ENCODE measurements around the gene TMEM219. TPM values are rescaled to one million over a fixed set of nuclear protein-coding genes. Genes with fewer than 3 reads are reported as not detected.

Gene TMEM219
- total and polyA plus RNA-seq, 9 of the 15 experiments (the other 6 are each of a cell fraction or from before 2014, with no cell fraction given), result 35.3 to 62.8 (median 55.5) TPM

DNA sequence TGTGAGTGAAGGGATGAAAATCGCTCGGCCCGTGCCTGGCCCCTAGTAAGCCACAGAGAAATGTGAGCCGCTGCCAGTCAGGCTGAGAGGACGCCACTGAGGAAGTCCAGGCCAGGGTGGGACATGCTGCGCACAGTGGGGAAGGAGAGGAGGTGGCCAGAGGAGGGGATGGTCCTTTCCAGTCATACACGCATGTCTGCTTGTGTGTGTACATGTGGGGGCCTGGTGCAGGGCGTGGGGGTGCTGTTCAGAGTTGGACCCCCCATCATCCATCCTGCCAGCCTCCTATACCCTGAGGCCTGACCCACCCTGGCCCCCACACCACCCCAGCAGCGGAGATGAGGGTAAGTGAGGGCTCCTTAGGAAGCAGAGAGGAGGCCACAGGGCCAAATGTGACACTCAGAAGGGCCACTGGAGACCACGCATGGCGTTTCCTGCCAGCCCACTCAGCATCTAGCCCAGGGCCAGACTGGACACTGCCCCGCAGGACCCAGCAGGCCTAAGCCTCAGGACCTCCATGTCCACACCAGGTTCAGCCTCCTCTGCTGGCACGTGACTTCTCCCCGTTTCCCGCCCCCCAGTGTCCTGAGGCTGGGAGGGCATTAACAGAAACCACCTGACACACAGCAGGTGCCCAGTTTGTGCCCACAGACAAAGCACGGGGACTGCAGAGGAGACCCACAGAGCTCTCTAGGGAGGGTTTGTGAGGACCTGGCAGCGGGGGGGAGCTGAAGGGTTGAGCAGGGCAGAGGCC lies 42.0 kb downstream of the TMEM219 start:
- H3K79me2 ChIP-seq (ENCODE audit: control insufficient read depth, insufficient read depth, low read length), result no peaks in the 10 kb centered on the region
- no peaks in the 10 kb centered on the region for H3K9me1 ChIP-seq (ENCODE audit: control insufficient read depth, insufficient read depth, low read length)
- peaks cover 0 to 58% of the 10 kb centered on the region in 2 experiments; a peak in 2 of 5 replicates for H3K4me1 ChIP-seq (replicated peaks in 1 of 2; ENCODE audit: control insufficient read depth in 2 of 2, insufficient read depth in 2 of 2, low read length in 2 of 2)
- H3K9ac ChIP-seq (ENCODE audit: insufficient read depth in 1 of 2, low read depth in 2 of 2, low read length in 2 of 2), result peak overlapping the region in 1 of 2 experiments; percentile 71; a peak in 2 of 4 replicates
- H3K4me3 ChIP-seq, result no peak overlapping the region
- H2AFZ ChIP-seq (ENCODE audit: low read depth, low read length), result no peak overlapping the region
- DNase-seq (ENCODE audit: extremely low read depth in 1 of 4, low spot score in 3 of 4) (no peak), FAIRE-seq (no peak), ATAC-seq (no peak)
- 77% methylated on average over 16 of the region's 17 CpGs for WGBS (ENCODE audit: insufficient coverage, low coverage, missing lambda C conversion rate)
- in situ Hi-C loops (cut with MboI) (no loop called here), intact Hi-C loops (cut with micrococcal nuclease) (no loop called here)
- H3K27me3 ChIP-seq (ENCODE audit: control insufficient read depth in 2 of 2, insufficient read depth in 2 of 2, low read length in 2 of 2), result no peaks in the 10 kb centered on the region
- no peak overlapping the region for H3K27ac ChIP-seq (ENCODE audit: extremely low read depth, low read depth, low read length)
- H3K36me3 ChIP-seq (ENCODE audit: control insufficient read depth, insufficient read depth, low read length), result peaks cover 16% of the 10 kb centered on the region; the same call in 1 of the 3 replicates
- H4K20me1 ChIP-seq (replicated peaks; ENCODE audit: control insufficient read depth, insufficient read depth, low read length), result peaks cover 5% of the 10 kb centered on the region; the same call in 1 of the 2 replicates
- BruUV-seq (replicated peaks), result no TSS peak
- TF ChIP-seq ZNF77 (CRISPR knock-in tag; IDR thresholded peaks at IDR 0.05) (no peak), CXXC5 (CRISPR knock-in tag; IDR thresholded peaks at IDR 0.05) (no peak), POLR2G (IDR thresholded peaks at IDR 0.05; ENCODE audit: low read depth, low read length) (peak; percentile 20; the same call in 1 of the 2 replicates)
- TF ChIP-seq, protein P1, sequence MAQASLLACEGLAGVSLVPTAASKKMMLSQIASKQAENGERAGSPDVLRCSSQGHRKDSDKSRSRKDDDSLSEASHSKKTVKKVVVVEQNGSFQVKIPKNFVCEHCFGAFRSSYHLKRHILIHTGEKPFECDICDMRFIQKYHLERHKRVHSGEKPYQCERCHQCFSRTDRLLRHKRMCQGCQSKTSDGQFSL (CRISPR knock-in tag; IDR thresholded peaks at IDR 0.05), result 0 out of 2 replicates have a peak, but pooled peaks have one; percentile 35
- TF ChIP-seq, protein P1 (tag; IDR thresholded peaks at IDR 0.05), result no peak
- H3K4me2 ChIP-seq (ENCODE audit: insufficient read depth, low read length), result no peak overlapping the region
- CTCF ChIA-PET (ENCODE audit: low intra/inter-chr PET ratio), result interaction anchor here (0.6 kb wide), 1 partner anchor 86 kb away, joined by 3 read pairs; no protein-coding TSS in a partner anchor
- POLR2A ChIA-PET, result interaction anchor here (0.6 to 0.7 kb wide), 2 partner anchors 13 to 18 kb away, joined by 3 read pairs; no protein-coding TSS in a partner anchor
- H3K9me3 ChIP-seq (replicated peaks; ENCODE audit: control insufficient read depth, insufficient read depth, low read depth, low read length), result no peaks in the 10 kb centered on the region
